Kidney epithelial cell (primary cell): ENCODE results near the gene RBP5. TPM values are rescaled to one million over a fixed set of nuclear protein-coding genes. Genes with fewer than 3 reads are reported as not detected.

Experiments used
- DNase-seq: peaks from one replicate; pipeline ENCODE4 v3.0.0-alpha.2; 2010; ENCODE audit warnings: low read depth
- H3K27me3 ChIP-seq: 2 replicates; pipeline ENCODE4 v1.6.0; 2011; ENCODE audit warnings: low read length; ENCODE audit not compliant: control insufficient read depth, insufficient read depth
- H3K36me3 ChIP-seq: 2 replicates; pipeline ENCODE4 v1.5.1; 2011; ENCODE audit warnings: low read length; ENCODE audit not compliant: control insufficient read depth, insufficient read depth
- H3K4me3 ChIP-seq: 2 replicates; pipeline ENCODE4 v1.5.1; 2011; ENCODE audit warnings: low read depth, mild to moderate bottlenecking, control low read depth, low read length
- CTCF ChIP-seq: IDR thresholded peaks from 2 replicates; pipeline ENCODE4 v1.5.1; 2011; ENCODE audit warnings: mild to moderate bottlenecking, moderate library complexity, low read length, control low read depth, inconsistent platforms; ENCODE audit not compliant: insufficient read depth, poor library complexity, severe bottlenecking
- total RNA-seq: library from RNA; depleted of rRNA; stranded (reverse); fragments of >200 nt; gene quantifications from 2 replicates; pipeline ENCODE4 v1.2.3, GENCODE V29; 2015

The RBP5 gene
- total RNA-seq, 1 donor from 2014 or later: not detected

GRCh38 chr12:7114008-7114407 lies 14.7 kb downstream of the RBP5 start:
- no peak overlapping the region for H3K4me3 ChIP-seq
- TF ChIP-seq CTCF: no peak
- no peaks in the 10 kb centered on the region for H3K36me3 ChIP-seq
- no peak for DNase-seq
- H3K27me3 ChIP-seq: no peaks in the 10 kb centered on the region

- no peaks in the 10 kb centered on the region for H3K27me3 ChIP-seq
- no peak for DNase-seq
- H3K4me3 ChIP-seq: no peak overlapping the region
- peak; percentile 83 for TF ChIP-seq CTCF
- no peaks in the 10 kb centered on the region for H3K36me3 ChIP-seq
Observed at GRCh38 chr12:7113389-7113871, 15.3 kb downstream of the RBP5 start.

- no peaks in the 10 kb centered on the region for H3K36me3 ChIP-seq
- no peaks in the 10 kb centered on the region for H3K27me3 ChIP-seq
- H3K4me3 ChIP-seq: no peak overlapping the region
- TF ChIP-seq CTCF: no peak
- DNase-seq: no peak
Observed at GRCh38 chr12:7112041-7112440, 16.6 kb downstream of the RBP5 start.

GRCh38 chr12:7110661-7111060 lies 18.0 kb downstream of the RBP5 start:
- H3K36me3 ChIP-seq: no peaks in the 10 kb centered on the region
- no peak for TF ChIP-seq CTCF
- DNase-seq: no peak
- no peak overlapping the region for H3K4me3 ChIP-seq
- no peaks in the 10 kb centered on the region for H3K27me3 ChIP-seq

- no peak for DNase-seq
- Histone ChIP-seq H3K4me3 (peak overlapping the region; percentile 58), H3K36me3 (no peaks in the 10 kb centered on the region), H3K27me3 (no peaks in the 10 kb centered on the region)
- no peak for TF ChIP-seq CTCF
Observed at GRCh38 chr12:7109572-7109920, 19.1 kb downstream of the RBP5 start.

GRCh38 chr12:7108796-7109571 lies 19.7 kb downstream of the RBP5 start, which contains the start of gene C1RL:
Gene C1RL, minus strand, starts transcription at chr12:7109214. Its CDS starts 34 bp downstream, at chr12:7109180.
- Histone ChIP-seq H3K4me3 (peak within 1 kb of the TSS; percentile 58), H3K27me3 (no peaks in the 10 kb centered on the region), H3K36me3 (peaks cover 1% of the 10 kb centered on the region)
- peak; percentile 39 for DNase-seq
- TF ChIP-seq CTCF: peak; percentile 98
